Measurements from ENCODE around the gene KIAA1328. TPM values are rescaled to one million over a fixed set of nuclear protein-coding genes. Genes with fewer than 3 reads are reported as not detected.

The KIAA1328 gene
- total RNA-seq, 1 donor from 2014 or later = 5.8 TPM

DNA sequence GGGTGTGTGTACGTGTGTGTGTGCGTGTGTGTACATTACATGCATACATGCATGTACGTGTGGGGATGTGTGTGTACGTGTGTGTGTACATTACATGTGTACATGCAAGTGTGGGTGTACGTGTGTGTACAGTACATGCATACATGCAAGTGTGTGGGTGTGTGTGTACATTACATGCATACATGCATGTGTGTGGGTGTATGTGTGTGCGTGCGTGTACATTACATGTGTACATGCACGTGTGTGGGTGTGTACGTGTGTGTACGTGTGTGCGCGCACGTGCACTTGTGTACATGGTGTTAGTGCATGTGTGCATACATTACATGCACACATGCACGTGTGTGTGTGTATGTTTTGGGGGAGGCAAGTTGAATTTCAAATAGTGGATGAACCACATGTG is 436.0 kb downstream of the KIAA1328 start:
- TF ChIP-seq, protein P1, sequence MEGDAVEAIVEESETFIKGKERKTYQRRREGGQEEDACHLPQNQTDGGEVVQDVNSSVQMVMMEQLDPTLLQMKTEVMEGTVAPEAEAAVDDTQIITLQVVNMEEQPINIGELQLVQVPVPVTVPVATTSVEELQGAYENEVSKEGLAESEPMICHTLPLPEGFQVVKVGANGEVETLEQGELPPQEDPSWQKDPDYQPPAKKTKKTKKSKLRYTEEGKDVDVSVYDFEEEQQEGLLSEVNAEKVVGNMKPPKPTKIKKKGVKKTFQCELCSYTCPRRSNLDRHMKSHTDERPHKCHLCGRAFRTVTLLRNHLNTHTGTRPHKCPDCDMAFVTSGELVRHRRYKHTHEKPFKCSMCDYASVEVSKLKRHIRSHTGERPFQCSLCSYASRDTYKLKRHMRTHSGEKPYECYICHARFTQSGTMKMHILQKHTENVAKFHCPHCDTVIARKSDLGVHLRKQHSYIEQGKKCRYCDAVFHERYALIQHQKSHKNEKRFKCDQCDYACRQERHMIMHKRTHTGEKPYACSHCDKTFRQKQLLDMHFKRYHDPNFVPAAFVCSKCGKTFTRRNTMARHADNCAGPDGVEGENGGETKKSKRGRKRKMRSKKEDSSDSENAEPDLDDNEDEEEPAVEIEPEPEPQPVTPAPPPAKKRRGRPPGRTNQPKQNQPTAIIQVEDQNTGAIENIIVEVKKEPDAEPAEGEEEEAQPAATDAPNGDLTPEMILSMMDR (IDR thresholded peaks at IDR 0.05; ENCODE audit: insufficient read depth, low read length, severe bottlenecking) = no peak

DNA sequence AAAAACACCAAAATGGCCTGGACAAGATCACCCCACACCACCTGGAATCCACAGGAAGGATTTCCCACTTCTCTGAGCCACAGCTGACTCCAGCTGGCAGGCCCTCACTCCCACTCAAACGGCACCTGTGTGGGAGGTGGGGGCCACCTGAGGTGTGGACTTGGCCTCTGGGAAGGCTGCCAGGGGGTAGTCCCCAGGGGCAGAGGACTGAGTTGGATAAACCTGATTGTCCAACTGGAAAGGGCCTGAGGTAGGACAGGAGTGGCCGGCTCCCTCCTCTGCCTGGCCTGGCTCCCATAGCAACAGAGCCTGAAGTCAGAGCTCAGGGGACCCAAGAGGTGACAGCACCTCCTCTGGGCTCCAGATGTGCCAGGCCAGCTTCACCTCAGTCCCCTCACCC is 436.5 kb downstream of the KIAA1328 start:
- DNase-seq (ENCODE audit: low read depth) (no peak), FAIRE-seq (no peak)
- Histone ChIP-seq H3K27me3 (ENCODE audit: control insufficient read depth, insufficient read depth, low read length) (peaks cover 2% of the 10 kb centered on the region), H3K4me3 (ENCODE audit: low read depth, low read length) (no peak overlapping the region), H3K36me3 (ENCODE audit: control insufficient read depth, insufficient read depth, low read length) (no peaks in the 10 kb centered on the region)
- TF ChIP-seq, protein P1 (IDR thresholded peaks at IDR 0.05; ENCODE audit: insufficient read depth, low read length, severe bottlenecking) = no peak

More for the DNA sequence above, 436.0 kb downstream of the KIAA1328 start:
- Histone ChIP-seq H3K4me3 (ENCODE audit: low read depth, low read length) (no peak overlapping the region), H3K27me3 (ENCODE audit: control insufficient read depth, insufficient read depth, low read length) (peaks cover 4% of the 10 kb centered on the region), H3K36me3 (ENCODE audit: control insufficient read depth, insufficient read depth, low read length) (no peaks in the 10 kb centered on the region)
- FAIRE-seq = peak; percentile 89
- DNase-seq (ENCODE audit: low read depth) = no peak

- TF ChIP-seq, protein P1 (IDR thresholded peaks at IDR 0.05; ENCODE audit: insufficient read depth, low read length, severe bottlenecking) = no peak
- FAIRE-seq (no peak), DNase-seq (ENCODE audit: low read depth) (no peak)
- Histone ChIP-seq H3K4me3 (ENCODE audit: low read depth, low read length) (no peak overlapping the region), H3K27me3 (ENCODE audit: control insufficient read depth, insufficient read depth, low read length) (peaks cover 1% of the 10 kb centered on the region), H3K36me3 (ENCODE audit: control insufficient read depth, insufficient read depth, low read length) (no peaks in the 10 kb centered on the region)
These were observed 437.4 kb downstream of the KIAA1328 start for GRCh38 chr18:37266290-37266689.

- FAIRE-seq = no peak
- peak; percentile 20 for DNase-seq (ENCODE audit: low read depth)
- Histone ChIP-seq H3K36me3 (ENCODE audit: control insufficient read depth, insufficient read depth, low read length) (no peaks in the 10 kb centered on the region), H3K4me3 (ENCODE audit: low read depth, low read length) (no peak overlapping the region), H3K27me3 (ENCODE audit: control insufficient read depth, insufficient read depth, low read length) (peaks cover 11% of the 10 kb centered on the region)
- TF ChIP-seq, protein P1 (IDR thresholded peaks at IDR 0.05; ENCODE audit: insufficient read depth, low read length, severe bottlenecking) = no peak
These were observed 441.2 kb downstream of the KIAA1328 start for GRCh38 chr18:37270038-37270665.

DNA sequence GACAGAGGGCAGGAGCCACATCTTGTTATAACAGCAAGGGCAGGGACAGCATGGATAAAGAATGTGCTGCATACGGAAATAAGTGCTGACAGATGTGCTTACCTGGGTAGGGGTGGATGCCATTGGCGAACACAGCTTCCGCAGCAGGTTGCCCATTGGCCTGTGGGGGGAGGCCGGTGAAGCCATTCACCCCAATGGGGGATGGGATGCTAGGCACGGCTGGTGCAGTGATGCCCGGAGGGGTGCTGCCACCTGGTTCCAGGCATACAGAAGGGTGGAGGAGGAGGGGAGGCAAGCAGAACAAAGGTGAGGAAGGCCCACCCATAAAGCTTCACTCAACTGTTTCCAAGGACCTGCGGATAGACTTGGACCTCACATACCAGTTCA is 441.7 kb downstream of the KIAA1328 start:
- Histone ChIP-seq H3K4me3 (ENCODE audit: low read depth, low read length) (no peak overlapping the region), H3K27me3 (ENCODE audit: control insufficient read depth, insufficient read depth, low read length) (peaks cover 13% of the 10 kb centered on the region), H3K36me3 (ENCODE audit: control insufficient read depth, insufficient read depth, low read length) (no peaks in the 10 kb centered on the region)
- no peak for FAIRE-seq
- no peak for DNase-seq (ENCODE audit: low read depth)
- TF ChIP-seq, protein P1 (IDR thresholded peaks at IDR 0.05; ENCODE audit: insufficient read depth, low read length, severe bottlenecking) = no peak

GRCh38 chr18:37272226-37272625 is 443.3 kb downstream of the KIAA1328 start:
- Histone ChIP-seq H3K4me3 (ENCODE audit: low read depth, low read length) (no peak overlapping the region), H3K27me3 (ENCODE audit: control insufficient read depth, insufficient read depth, low read length) (peaks cover 20% of the 10 kb centered on the region), H3K36me3 (ENCODE audit: control insufficient read depth, insufficient read depth, low read length) (no peaks in the 10 kb centered on the region)
- no peak for DNase-seq (ENCODE audit: low read depth)
- TF ChIP-seq, protein P1 (IDR thresholded peaks at IDR 0.05; ENCODE audit: insufficient read depth, low read length, severe bottlenecking) = no peak
- FAIRE-seq = no peak
